ENCODE data around the gene ST6GALNAC2.
"Not testable (repeated sequence)": the region's sequence is repeated elsewhere in the genome, so short reads cannot be mapped to it uniquely, and the experiment has no call there.

ST6GALNAC2 gene

GRCh38 chr17:76539631-76540271, 45.9 kb downstream of the ST6GALNAC2 start, which contains the start of gene PRCD:
Gene PRCD, plus strand, starts transcription at chr17:76540044. Its CDS starts 98 bp downstream, at chr17:76540142.
- DNase-seq (ENCODE audit: low spot score), result peak; percentile 59

GRCh38 chr17:76538941-76539570, 46.6 kb downstream of the ST6GALNAC2 start:
- no peak for DNase-seq (ENCODE audit: low spot score)

GRCh38 chr17:76538281-76538931, 47.3 kb downstream of the ST6GALNAC2 start:
- DNase-seq (ENCODE audit: low spot score), result peak; percentile 63

- DNase-seq (ENCODE audit: low spot score), result no peak
Observed at GRCh38 chr17:76537578-76538280, 47.9 kb downstream of the ST6GALNAC2 start, which contains the start of gene CYGB. Gene CYGB, minus strand, starts transcription at chr17:76537709. Its CDS starts 167 bp downstream, at chr17:76537542.

GRCh38 chr17:76537288-76537577, 48.4 kb downstream of the ST6GALNAC2 start:
- no peak for DNase-seq (ENCODE audit: low spot score)

GRCh38 chr17:76536511-76537287, 49.0 kb downstream of the ST6GALNAC2 start:
- no peak for DNase-seq (ENCODE audit: low spot score)

GRCh38 chr17:76535788-76536510, 49.7 kb downstream of the ST6GALNAC2 start:
- DNase-seq (ENCODE audit: low spot score), result no peak

- no peak for DNase-seq (ENCODE audit: low spot score)
Observed at GRCh38 chr17:76534831-76535732, 50.6 kb downstream of the ST6GALNAC2 start.

GRCh38 chr17:76533640-76534359, 51.9 kb downstream of the ST6GALNAC2 start:
- not testable (repeated sequence) for DNase-seq (ENCODE audit: low spot score)

GRCh38 chr17:76532072-76532651, 53.5 kb downstream of the ST6GALNAC2 start:
- no peak for DNase-seq (ENCODE audit: low spot score)

GRCh38 chr17:76531486-76532038, 54.1 kb downstream of the ST6GALNAC2 start:
- no peak for DNase-seq (ENCODE audit: low spot score)

- DNase-seq (ENCODE audit: low spot score), result no peak
Observed at GRCh38 chr17:76530811-76531485, 54.7 kb downstream of the ST6GALNAC2 start.

GRCh38 chr17:76530095-76530723, 55.5 kb downstream of the ST6GALNAC2 start:
- DNase-seq (ENCODE audit: low spot score), result no peak

- DNase-seq (ENCODE audit: low spot score), result peak; percentile 93
Observed at GRCh38 chr17:76529224-76530094, 56.2 kb downstream of the ST6GALNAC2 start.

GRCh38 chr17:76528528-76529223, 57.0 kb downstream of the ST6GALNAC2 start:
- no peak for DNase-seq (ENCODE audit: low spot score)

GRCh38 chr17:76528156-76528527, 57.5 kb downstream of the ST6GALNAC2 start:
- DNase-seq (ENCODE audit: low spot score), result no peak

Data from left forelimb (tissue), 1 donor.